Activated B cell treated with CpG ODN at 0.5 μM for 24 hours (primary cell): ENCODE measurements around the gene DUSP2. TPM values are rescaled to one million over a fixed set of nuclear protein-coding genes. Genes with fewer than 3 reads are reported as not detected.

Source experiments
- ATAC-seq: fragments of 200-7000 bp; cut with Tn5 transposase; one replicate; pipeline ENCODE4 v1.10.0; 2021; ENCODE audit warnings: low read depth, mild to moderate bottlenecking, moderate library complexity
- CTCF ChIA-PET: fragments of 350-600 bp; sonication (Branson Sonifier 250); formaldehyde crosslinking; loops from one replicate; lab custom pipeline; 2021; ENCODE audit warnings: antibody characterized with exemption; lab: Charles Lee
- POLR2A ChIA-PET: fragments of 350-600 bp; sonication (Branson Sonifier 250); formaldehyde crosslinking; loops from one replicate; lab custom pipeline; 2021; ENCODE audit warnings: antibody characterized with exemption; lab: Charles Lee
- DNase-seq: peaks from one replicate; pipeline ENCODE4 v3.0.0; 2022
- H3K27ac Mint-ChIP-seq: one replicate; pipeline ENCODE4 v1.8.0; 2020; ENCODE audit warnings: mixed read lengths
- H3K27me3 Mint-ChIP-seq: one replicate; pipeline ENCODE4 v1.8.0; 2021; ENCODE audit warnings: mixed read lengths
- H3K36me3 Mint-ChIP-seq: one replicate; pipeline ENCODE4 v1.8.0; 2021; ENCODE audit warnings: low read depth, mixed read lengths
- H3K4me1 Mint-ChIP-seq: one replicate; pipeline ENCODE4 v1.8.0; 2021; ENCODE audit warnings: mixed read lengths
- H3K4me3 Mint-ChIP-seq: one replicate; pipeline ENCODE4 v1.8.0; 2020; ENCODE audit warnings: mild to moderate bottlenecking, mixed read lengths
- H3K9me3 Mint-ChIP-seq: one replicate; pipeline ENCODE4 v1.8.0; 2020; ENCODE audit warnings: mixed read lengths
- intact Hi-C: fragments of 100-400 bp; cut with micrococcal nuclease; formaldehyde crosslinking; loops from one replicate; pipeline ENCODE4 v1.15.1; 2024
- total RNA-seq: library from RNA; stranded (reverse); gene quantifications from 2 replicates; pipeline ENCODE4 v1.2.3, GENCODE V29; 2022
- TF ChIP-seq, protein P1 (sequence below): fragments of 200-600 bp; IDR thresholded peaks from one replicate; pipeline ENCODE4 v1.8.0; 2022; ENCODE audit warnings: antibody characterized with exemption, mild to moderate bottlenecking

DUSP2 gene, protein sequence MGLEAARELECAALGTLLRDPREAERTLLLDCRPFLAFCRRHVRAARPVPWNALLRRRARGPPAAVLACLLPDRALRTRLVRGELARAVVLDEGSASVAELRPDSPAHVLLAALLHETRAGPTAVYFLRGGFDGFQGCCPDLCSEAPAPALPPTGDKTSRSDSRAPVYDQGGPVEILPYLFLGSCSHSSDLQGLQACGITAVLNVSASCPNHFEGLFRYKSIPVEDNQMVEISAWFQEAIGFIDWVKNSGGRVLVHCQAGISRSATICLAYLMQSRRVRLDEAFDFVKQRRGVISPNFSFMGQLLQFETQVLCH
- 118 and 122 TPM in 2 replicates for total RNA-seq

- DNase-seq: peak; percentile 92
- TF ChIP-seq, protein P1, sequence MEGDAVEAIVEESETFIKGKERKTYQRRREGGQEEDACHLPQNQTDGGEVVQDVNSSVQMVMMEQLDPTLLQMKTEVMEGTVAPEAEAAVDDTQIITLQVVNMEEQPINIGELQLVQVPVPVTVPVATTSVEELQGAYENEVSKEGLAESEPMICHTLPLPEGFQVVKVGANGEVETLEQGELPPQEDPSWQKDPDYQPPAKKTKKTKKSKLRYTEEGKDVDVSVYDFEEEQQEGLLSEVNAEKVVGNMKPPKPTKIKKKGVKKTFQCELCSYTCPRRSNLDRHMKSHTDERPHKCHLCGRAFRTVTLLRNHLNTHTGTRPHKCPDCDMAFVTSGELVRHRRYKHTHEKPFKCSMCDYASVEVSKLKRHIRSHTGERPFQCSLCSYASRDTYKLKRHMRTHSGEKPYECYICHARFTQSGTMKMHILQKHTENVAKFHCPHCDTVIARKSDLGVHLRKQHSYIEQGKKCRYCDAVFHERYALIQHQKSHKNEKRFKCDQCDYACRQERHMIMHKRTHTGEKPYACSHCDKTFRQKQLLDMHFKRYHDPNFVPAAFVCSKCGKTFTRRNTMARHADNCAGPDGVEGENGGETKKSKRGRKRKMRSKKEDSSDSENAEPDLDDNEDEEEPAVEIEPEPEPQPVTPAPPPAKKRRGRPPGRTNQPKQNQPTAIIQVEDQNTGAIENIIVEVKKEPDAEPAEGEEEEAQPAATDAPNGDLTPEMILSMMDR: no peak
- ChIA-PET CTCF (interaction anchor here (1.0 to 11.0 kb wide), 5 partner anchors 13 to 88 kb away, joined by 3 to 511 read pairs (median 3); partner anchors contain the start of gene STARD7), POLR2A (interaction anchor here (0.6 to 14.1 kb wide), 16 partner anchors 13 to 393 kb away, joined by 3 to 534 read pairs (median 6); partner anchors contain the start of genes ARID5A, CIAO1, STARD7 and TMEM127)
- Mint-ChIP-seq H3K27me3 (no peaks in the 10 kb centered on the region), H3K36me3 (peaks cover 29% of the 10 kb centered on the region), H3K27ac (peak within 1 kb of the TSS; percentile 98), H3K4me1 (peaks cover 71% of the 10 kb centered on the region), H3K4me3 (peak within 1 kb of the TSS; percentile 93), H3K9me3 (no peaks in the 10 kb centered on the region)
- ATAC-seq: peak; percentile 58
- intact Hi-C loops: loop anchor here (1.0 to 5.0 kb wide), 3 partner anchors 121 to 392 kb away; partner anchors contain the start of genes ARID5A and CIAO1
Observed at GRCh38 chr2:96145036-96145847, at the start of gene DUSP2. Gene DUSP2, minus strand, starts transcription at chr2:96145440. Its CDS starts 86 bp downstream, at chr2:96145354.

- POLR2A ChIA-PET: no interaction called here
- H3K36me3 Mint-ChIP-seq: peaks cover 65% of the 10 kb centered on the region
- no peak overlapping the region for H3K27ac Mint-ChIP-seq
- ATAC-seq (no peak), DNase-seq (no peak)
- CTCF ChIA-PET: interaction anchor here (1.0 to 1.8 kb wide), 3 partner anchors 17 to 72 kb away, joined by 3 to 5 read pairs (median 4); no protein-coding TSS in a partner anchor
- intact Hi-C loops: no loop called here
- H3K4me3 Mint-ChIP-seq: no peak overlapping the region
- peaks cover 6% of the 10 kb centered on the region for H3K4me1 Mint-ChIP-seq
- H3K27me3 Mint-ChIP-seq: no peaks in the 10 kb centered on the region
- TF ChIP-seq, protein P1: no peak
- H3K9me3 Mint-ChIP-seq: no peaks in the 10 kb centered on the region
Observed at GRCh38 chr2:96191937-96192670, 46.9 kb upstream of the DUSP2 start.

DNA sequence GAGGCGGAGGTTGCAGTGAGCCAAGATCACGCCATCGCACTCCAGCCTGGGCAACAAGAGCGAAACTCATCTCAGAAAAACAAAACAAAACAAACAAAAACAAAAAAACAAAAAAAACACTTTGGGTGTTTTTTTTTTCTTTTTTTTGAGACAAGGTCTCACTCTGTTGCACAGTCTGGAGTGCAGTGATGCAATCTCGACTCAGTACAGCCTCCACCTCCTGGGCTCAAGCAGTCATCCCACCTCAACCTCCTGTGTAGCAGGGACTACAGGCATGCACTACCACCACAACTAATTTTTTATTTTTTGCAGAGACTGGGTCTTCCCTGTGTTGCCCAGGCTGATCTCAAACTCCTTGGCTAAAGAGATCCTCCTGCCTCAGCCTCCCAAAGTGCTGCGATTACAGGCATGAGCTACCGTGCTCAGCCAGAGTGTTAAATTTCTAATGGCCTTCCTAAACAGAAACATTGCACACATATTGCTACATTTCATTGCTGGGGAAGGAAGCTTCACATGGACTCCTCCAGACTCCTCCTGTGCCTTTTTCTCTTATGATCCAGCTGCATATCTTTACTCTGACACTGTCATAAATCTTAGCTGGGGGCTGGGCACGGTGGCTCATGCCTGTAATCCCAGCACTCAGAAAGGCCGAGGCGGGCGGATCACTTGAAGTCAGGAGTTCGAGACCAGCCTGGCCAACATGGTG is 43.7 kb upstream of the DUSP2 start:
- H3K27ac Mint-ChIP-seq: no peak overlapping the region
- H3K4me3 Mint-ChIP-seq: no peak overlapping the region
- DNase-seq: no peak
- H3K9me3 Mint-ChIP-seq: no peaks in the 10 kb centered on the region
- POLR2A ChIA-PET: no interaction called here
- no peaks in the 10 kb centered on the region for H3K27me3 Mint-ChIP-seq
- CTCF ChIA-PET: interaction anchor here (0.8 to 1.4 kb wide), 2 partner anchors 14 to 16 kb away, joined by 3 to 4 read pairs; no protein-coding TSS in a partner anchor
- TF ChIP-seq, protein P1: no peak
- peaks cover 82% of the 10 kb centered on the region for H3K36me3 Mint-ChIP-seq
- intact Hi-C loops: no loop called here
- ATAC-seq: no peak
- peaks cover 1% of the 10 kb centered on the region for H3K4me1 Mint-ChIP-seq

GRCh38 chr2:96186562-96186961 is 41.3 kb upstream of the DUSP2 start:
- Mint-ChIP-seq H3K9me3 (no peaks in the 10 kb centered on the region), H3K27ac (no peak overlapping the region), H3K4me3 (no peak overlapping the region), H3K4me1 (peaks cover 1% of the 10 kb centered on the region), H3K36me3 (peaks cover 65% of the 10 kb centered on the region), H3K27me3 (no peaks in the 10 kb centered on the region)
- TF ChIP-seq, protein P1: no peak
- ChIA-PET POLR2A (interaction anchor here (0.6 kb wide), 1 partner anchor 70 kb away, joined by 7 read pairs; no protein-coding TSS in a partner anchor), CTCF (interaction anchor here (2.9 kb wide), 1 partner anchor 12 kb away, joined by 9 read pairs; no protein-coding TSS in a partner anchor)
- no peak for ATAC-seq
- intact Hi-C loops: no loop called here
- no peak for DNase-seq
